SU-DHL-6 (cell line): Measurements from ENCODE around the gene FRMPD4.

Source experiments
- EZH2phosphoT487 ChIP-seq: fragments of 200-600 bp; sonication (generic), shearing (Covaris generic); conservative IDR thresholded peaks from 2 replicates; pipeline ENCODE4 v1.6.1; 2018; ENCODE audit warnings: mild to moderate bottlenecking, antibody characterized with exemption, low read length, moderate library complexity, mixed read lengths
- TF ChIP-seq, protein P1 (sequence below): fragments of 200-600 bp; sonication (generic); IDR thresholded peaks from one replicate; pipeline ENCODE4 v1.5.1; 2017; ENCODE audit warnings: antibody characterized with exemption, mild to moderate bottlenecking, low read length, moderate library complexity; ENCODE audit not compliant: insufficient read depth, poor library complexity, severe bottlenecking

DNA sequence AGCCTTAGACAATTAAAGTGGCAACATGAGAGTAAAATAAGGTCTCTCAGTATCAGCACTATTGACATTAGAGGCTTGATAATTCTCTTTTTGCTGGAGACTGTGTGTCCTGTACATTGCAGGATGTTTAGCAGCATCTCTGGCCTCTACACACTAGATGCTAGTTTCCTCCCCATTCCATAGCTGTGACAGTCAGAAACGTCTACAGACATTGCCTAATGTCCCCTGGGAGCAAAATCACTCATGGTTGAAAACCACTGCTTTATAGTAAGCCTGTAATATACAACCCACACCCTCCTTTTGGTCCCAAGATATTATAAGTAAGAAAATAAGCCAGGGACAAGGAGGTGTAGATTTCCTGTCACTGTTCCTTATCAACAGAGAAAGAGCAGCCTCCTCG lies 166.0 kb downstream of the FRMPD4 start:
- TF ChIP-seq, protein P1, sequence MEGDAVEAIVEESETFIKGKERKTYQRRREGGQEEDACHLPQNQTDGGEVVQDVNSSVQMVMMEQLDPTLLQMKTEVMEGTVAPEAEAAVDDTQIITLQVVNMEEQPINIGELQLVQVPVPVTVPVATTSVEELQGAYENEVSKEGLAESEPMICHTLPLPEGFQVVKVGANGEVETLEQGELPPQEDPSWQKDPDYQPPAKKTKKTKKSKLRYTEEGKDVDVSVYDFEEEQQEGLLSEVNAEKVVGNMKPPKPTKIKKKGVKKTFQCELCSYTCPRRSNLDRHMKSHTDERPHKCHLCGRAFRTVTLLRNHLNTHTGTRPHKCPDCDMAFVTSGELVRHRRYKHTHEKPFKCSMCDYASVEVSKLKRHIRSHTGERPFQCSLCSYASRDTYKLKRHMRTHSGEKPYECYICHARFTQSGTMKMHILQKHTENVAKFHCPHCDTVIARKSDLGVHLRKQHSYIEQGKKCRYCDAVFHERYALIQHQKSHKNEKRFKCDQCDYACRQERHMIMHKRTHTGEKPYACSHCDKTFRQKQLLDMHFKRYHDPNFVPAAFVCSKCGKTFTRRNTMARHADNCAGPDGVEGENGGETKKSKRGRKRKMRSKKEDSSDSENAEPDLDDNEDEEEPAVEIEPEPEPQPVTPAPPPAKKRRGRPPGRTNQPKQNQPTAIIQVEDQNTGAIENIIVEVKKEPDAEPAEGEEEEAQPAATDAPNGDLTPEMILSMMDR, result no peak
- TF ChIP-seq EZH2phosphoT487, result no peak
